DOHH2 (cell line): Measurements from ENCODE around the gene MTFP1.

ENCODE experiments used
- H3F3A ChIP-seq: fragments of 200-600 bp; sonication (generic), shearing (Covaris generic); 2 replicates; pipeline ENCODE4 v1.6.0; 2016; ENCODE audit warnings: antibody characterized with exemption, mild to moderate bottlenecking; ENCODE audit not compliant: control insufficient read depth, insufficient read depth
- H3K27ac ChIP-seq: fragments of 200-600 bp; sonication (generic); 2 replicates; pipeline ENCODE4 v1.5.1; 2014; ENCODE audit warnings: low read depth, mild to moderate bottlenecking, low read length, moderate library complexity
- H3K27me3 ChIP-seq: fragments of 200-600 bp; sonication (generic); 2 replicates; pipeline ENCODE4 v1.6.1; 2014; ENCODE audit warnings: mild to moderate bottlenecking, low read length, mixed read lengths; ENCODE audit not compliant: control insufficient read depth
- H3K36me3 ChIP-seq: fragments of 200-600 bp; sonication (generic); 2 replicates; pipeline ENCODE4 v1.6.1; 2014; ENCODE audit warnings: mild to moderate bottlenecking, low read length, moderate library complexity, mixed read lengths; ENCODE audit not compliant: control insufficient read depth
- H3K4me1 ChIP-seq: fragments of 200-600 bp; sonication (generic); 2 replicates; pipeline ENCODE4 v1.6.1; 2014; ENCODE audit warnings: mild to moderate bottlenecking, low read length, mixed read lengths; ENCODE audit not compliant: control insufficient read depth
- H3K4me2 ChIP-seq: fragments of 200-600 bp; sonication (generic); 2 replicates; pipeline ENCODE4 v1.6.0; 2014; ENCODE audit warnings: mild to moderate bottlenecking, low read length, moderate library complexity
- H3K4me3 ChIP-seq: fragments of 200-600 bp; sonication (generic); 2 replicates; pipeline ENCODE4 v1.5.1; 2014; ENCODE audit warnings: mild to moderate bottlenecking, low read length, mixed read lengths
- H3K79me2 ChIP-seq: fragments of 200-600 bp; sonication (generic); 2 replicates; pipeline ENCODE4 v1.6.1; 2014; ENCODE audit warnings: mild to moderate bottlenecking, low read length, mixed read lengths; ENCODE audit not compliant: control insufficient read depth
- H3K9me2 ChIP-seq: fragments of 200-600 bp; sonication (generic); replicated peaks from 2 replicates; pipeline ENCODE4 v1.6.1; 2014; ENCODE audit warnings: mild to moderate bottlenecking, low read length, mixed read lengths; ENCODE audit not compliant: control insufficient read depth
- H3K9me3 ChIP-seq: fragments of 200-600 bp; sonication (generic); 2 replicates; pipeline ENCODE4 v1.6.1; 2014; ENCODE audit warnings: antibody characterized with exemption, low read length, mixed read lengths; ENCODE audit not compliant: control insufficient read depth, insufficient read depth
- H4K20me1 ChIP-seq: fragments of 200-600 bp; sonication (generic); 2 replicates; pipeline ENCODE4 v1.6.0; 2014; ENCODE audit warnings: low read depth, mild to moderate bottlenecking, antibody characterized with exemption, low read length, moderate library complexity; ENCODE audit not compliant: control insufficient read depth, insufficient read depth
- CTCF ChIP-seq: fragments of 200-600 bp; sonication (generic); IDR thresholded peaks from one replicate; pipeline ENCODE4 v1.5.1; 2014; ENCODE audit warnings: antibody characterized with exemption, mild to moderate bottlenecking, low read depth, low read length; ENCODE audit not compliant: poor library complexity, severe bottlenecking
- EZH2phosphoT487 ChIP-seq: fragments of 200-600 bp; sonication (generic); IDR thresholded peaks from 2 replicates; pipeline ENCODE4 v1.6.1; 2017; ENCODE audit warnings: borderline replicate concordance, mild to moderate bottlenecking, antibody characterized with exemption, low read length, moderate library complexity, mixed read lengths

The MTFP1 gene

GRCh38 chr22:30455075-30455840, 29.7 kb downstream of the MTFP1 start:
- no peaks in the 10 kb centered on the region for H3K9me2 ChIP-seq
- H3K4me1 ChIP-seq = no peaks in the 10 kb centered on the region
- peaks cover 10% of the 10 kb centered on the region; the same call in 1 of the 2 replicates for H3K27me3 ChIP-seq
- no peaks in the 10 kb centered on the region for H3K79me2 ChIP-seq
- H3K4me2 ChIP-seq = no peak overlapping the region
- no peaks in the 10 kb centered on the region for H3F3A ChIP-seq
- TF ChIP-seq CTCF (no peak), EZH2phosphoT487 (no peak)
- H3K4me3 ChIP-seq = no peak overlapping the region
- H4K20me1 ChIP-seq = no peaks in the 10 kb centered on the region
- no peaks in the 10 kb centered on the region for H3K36me3 ChIP-seq
- H3K27ac ChIP-seq = no peak overlapping the region
- no peaks in the 10 kb centered on the region for H3K9me3 ChIP-seq

- H3K4me3 ChIP-seq = no peak overlapping the region
- no peak overlapping the region for H3K4me2 ChIP-seq
- H3K9me3 ChIP-seq = no peaks in the 10 kb centered on the region
Observed at GRCh38 chr22:30457981-30458380, 32.4 kb downstream of the MTFP1 start.

GRCh38 chr22:30459181-30460052, 33.8 kb downstream of the MTFP1 start:
- no peak overlapping the region for H3K27ac ChIP-seq
- H4K20me1 ChIP-seq = no peaks in the 10 kb centered on the region
- H3K4me2 ChIP-seq = no peak overlapping the region
- no peaks in the 10 kb centered on the region for H3K4me1 ChIP-seq
- no peaks in the 10 kb centered on the region for H3K36me3 ChIP-seq
- H3K9me2 ChIP-seq = no peaks in the 10 kb centered on the region
- no peaks in the 10 kb centered on the region for H3K9me3 ChIP-seq
- no peak overlapping the region for H3K4me3 ChIP-seq
- peaks cover 10% of the 10 kb centered on the region; the same call in 1 of the 2 replicates for H3K27me3 ChIP-seq
- no peaks in the 10 kb centered on the region for H3K79me2 ChIP-seq
- no peak for TF ChIP-seq CTCF
- TF ChIP-seq EZH2phosphoT487 = no peak
- no peaks in the 10 kb centered on the region for H3F3A ChIP-seq

More at GRCh38 chr22:30457981-30458380, 32.4 kb downstream of the MTFP1 start:
- no peaks in the 10 kb centered on the region for H3F3A ChIP-seq
- H3K27me3 ChIP-seq = peaks cover 10% of the 10 kb centered on the region; the same call in 1 of the 2 replicates
- no peaks in the 10 kb centered on the region for H3K4me1 ChIP-seq
- H3K79me2 ChIP-seq = no peaks in the 10 kb centered on the region
- H3K27ac ChIP-seq = no peak overlapping the region
- H3K36me3 ChIP-seq = no peaks in the 10 kb centered on the region
- no peaks in the 10 kb centered on the region for H4K20me1 ChIP-seq
- no peaks in the 10 kb centered on the region for H3K9me2 ChIP-seq
- TF ChIP-seq CTCF = no peak
